A549 (cell line): ENCODE data around the gene SSR2.

Source experiments
- CHD2 ChIP-seq: fragments of 150-350 bp; IDR thresholded peaks from 2 replicates; pipeline ENCODE4 v1.6.1; 2014; ENCODE audit warnings: low read length; ENCODE audit not compliant: partially characterized antibody
- CTCF ChIP-seq: fragments of >200 bp; sonication (Bioruptor Twin); formaldehyde crosslinking; IDR thresholded peaks from 3 replicates; pipeline ENCODE4 v1.5.1; 2016
- EP300 ChIP-seq, 2 experiments: fragments of >200 bp; sonication (Bioruptor Twin); formaldehyde crosslinking; IDR thresholded peaks; 2 replicates in 1 of 2; 3 replicates in 1 of 2; pipeline ENCODE4 v1.6.1; 2016 to 2017
- MAX ChIP-seq: IDR thresholded peaks from 2 replicates; pipeline ENCODE4 v1.6.1; 2012
- MYC ChIP-seq: IDR thresholded peaks from 2 replicates; pipeline ENCODE4 v1.6.1; 2012; ENCODE audit warnings: mild to moderate bottlenecking, inconsistent platforms, low read length, improper control_type of control experiment, borderline replicate concordance
- POLR2A ChIP-seq: IDR thresholded peaks from 2 replicates; pipeline ENCODE4 v1.6.1; 2012; ENCODE audit warnings: mild to moderate bottlenecking, low read length
- RNF2 ChIP-seq: fragments of 200-600 bp; sonication (generic); IDR thresholded peaks from 2 replicates; pipeline ENCODE4 v1.6.1; 2016; ENCODE audit warnings: low read depth, mild to moderate bottlenecking, antibody characterized with exemption, moderate library complexity, borderline replicate concordance

GRCh38 chr1:156012051-156012817 is 8.5 kb downstream of the SSR2 start:
- TF ChIP-seq CTCF (no peak), RNF2 (no peak), EP300 (IDR thresholded peaks at IDR 0.05) (no peak), POLR2A (no peak), MYC (no peak), CHD2 (no peak), MAX (no peak)
